Left lung (tissue), 10 donors: ENCODE measurements around the gene CASKIN2. TPM values are rescaled to one million over a fixed set of nuclear protein-coding genes. Genes with fewer than 3 reads are reported as not detected.

Source experiments
- ATAC-seq: fragments of 200-7000 bp; cut with Tn5 transposase; one replicate; pipeline ENCODE4 v1.9.1; 2020; ENCODE audit warnings: moderate library complexity
- DNase-seq, 4 donors: peaks; one replicate each; pipeline ENCODE4 v3.0.0-alpha.2; 2013 to 2020
- H3K27ac ChIP-seq, 2 donors: fragments of 200-600 bp; sonication (generic) in 1 of 2; one replicate each; pipeline versions ENCODE4 v1.5.0 to v1.8.0; 2020 to 2021
- H3K27me3 ChIP-seq, 2 donors: fragments of 200-600 bp; sonication (generic) in 1 of 2; one replicate each; pipeline versions ENCODE4 v1.5.0 to v1.8.0; 2020 to 2021
- H3K36me3 ChIP-seq, 2 donors: fragments of 200-600 bp; sonication (generic) in 1 of 2; one replicate each; pipeline versions ENCODE4 v1.5.0 to v1.8.0; 2020 to 2021
- H3K4me1 ChIP-seq, 2 donors: fragments of 200-600 bp; one replicate each; pipeline ENCODE4 v1.8.0; 2021
- H3K4me3 ChIP-seq, 2 donors: fragments of 200-600 bp; sonication (generic) in 1 of 2; one replicate each; pipeline versions ENCODE4 v1.5.0 to v1.8.0; 2020 to 2021; ENCODE audit warnings: mild to moderate bottlenecking in 1 of 2
- H3K9me3 ChIP-seq, 2 donors: fragments of 200-600 bp; sonication (generic) in 1 of 2; one replicate each; pipeline versions ENCODE4 v1.5.0 to v1.8.0; 2020 to 2021
- intact Hi-C, 2 donors: fragments of 100-400 bp; cut with DNase I; formaldehyde crosslinking; loops; one replicate each; pipeline versions ENCODE4 v1.11.2 to v1.14.2; 2022
- polyA plus RNA-seq, 6 donors: library from polyadenylated mRNA; unstranded; fragments of 120-200 nt; gene quantifications; one replicate each; pipeline ENCODE4 v1.2.1, GENCODE V29; 2013; ENCODE audit not compliant: insufficient read length in 6 of 6
- total RNA-seq, 2 donors: library from RNA; stranded (reverse); fragmentation: NEBNext Ultra II Directional; extraction: Animal tissue kit (Norgen Biotek cat#: 25700); gene quantifications; one replicate each; pipeline ENCODE4 v1.2.1, GENCODE V29; 2021
- TF ChIP-seq, protein P1 (sequence below), 2 donors: fragments of 200-600 bp; sonication (generic) in 1 of 2; IDR thresholded peaks; one replicate each; pipeline versions ENCODE4 v1.5.0 to v1.8.0; 2021; ENCODE audit warnings: antibody characterized with exemption in 2 of 2
- donor health status: DM: no; HTN: yes; CAD: no.
- donor health status: DM: no; HTN: no; CAD: no.

Gene CASKIN2
- total and polyA plus RNA-seq, 8 donors: 17.9 to 74.4 (median 28.6) TPM

DNA sequence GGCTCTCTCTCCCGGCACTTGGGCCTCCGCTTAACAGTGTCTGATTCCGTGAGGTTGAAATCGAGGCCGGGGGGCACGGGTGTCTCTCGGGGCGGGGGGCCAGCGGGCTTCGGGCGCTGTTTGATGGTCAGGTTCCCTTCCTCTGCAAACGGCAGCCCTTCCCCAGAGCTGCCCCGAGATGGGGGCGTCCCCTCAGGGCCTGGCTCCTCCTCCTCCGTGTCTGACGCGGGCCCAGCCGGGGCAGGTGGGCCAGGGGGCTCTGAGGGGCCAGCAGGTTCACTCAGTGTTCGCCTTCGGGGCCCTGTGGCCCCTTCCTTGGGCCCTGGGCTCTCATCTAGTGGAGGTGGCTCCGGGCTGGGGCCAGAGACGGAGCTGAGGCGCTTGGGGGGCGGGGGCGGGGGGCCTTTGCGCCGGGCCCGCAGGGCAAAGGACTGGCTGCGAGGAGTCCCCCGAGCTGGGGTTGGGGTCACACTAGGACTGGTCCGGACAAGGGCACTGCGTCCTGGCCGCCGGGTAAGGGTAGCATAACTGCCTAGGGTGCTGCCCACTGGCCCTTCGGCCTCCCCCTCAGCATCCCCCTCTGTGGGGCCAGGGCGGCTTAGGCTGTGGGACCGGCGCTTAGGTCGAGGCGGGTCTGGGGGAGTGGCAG, 13.1 kb downstream of the CASKIN2 start:
- intact Hi-C loops: no loop called here
- H3K27me3 ChIP-seq: no peaks in the 10 kb centered on the region
- H3K4me1 ChIP-seq: peaks cover 0 to 28% of the 10 kb centered on the region in 2 donors
- no peak overlapping the region for H3K27ac ChIP-seq
- peaks cover 0 to 98% of the 10 kb centered on the region in 2 donors for H3K36me3 ChIP-seq
- DNase-seq: peak in 1 of 4 donors; percentile 78
- H3K4me3 ChIP-seq: no peak overlapping the region
- TF ChIP-seq, protein P1, sequence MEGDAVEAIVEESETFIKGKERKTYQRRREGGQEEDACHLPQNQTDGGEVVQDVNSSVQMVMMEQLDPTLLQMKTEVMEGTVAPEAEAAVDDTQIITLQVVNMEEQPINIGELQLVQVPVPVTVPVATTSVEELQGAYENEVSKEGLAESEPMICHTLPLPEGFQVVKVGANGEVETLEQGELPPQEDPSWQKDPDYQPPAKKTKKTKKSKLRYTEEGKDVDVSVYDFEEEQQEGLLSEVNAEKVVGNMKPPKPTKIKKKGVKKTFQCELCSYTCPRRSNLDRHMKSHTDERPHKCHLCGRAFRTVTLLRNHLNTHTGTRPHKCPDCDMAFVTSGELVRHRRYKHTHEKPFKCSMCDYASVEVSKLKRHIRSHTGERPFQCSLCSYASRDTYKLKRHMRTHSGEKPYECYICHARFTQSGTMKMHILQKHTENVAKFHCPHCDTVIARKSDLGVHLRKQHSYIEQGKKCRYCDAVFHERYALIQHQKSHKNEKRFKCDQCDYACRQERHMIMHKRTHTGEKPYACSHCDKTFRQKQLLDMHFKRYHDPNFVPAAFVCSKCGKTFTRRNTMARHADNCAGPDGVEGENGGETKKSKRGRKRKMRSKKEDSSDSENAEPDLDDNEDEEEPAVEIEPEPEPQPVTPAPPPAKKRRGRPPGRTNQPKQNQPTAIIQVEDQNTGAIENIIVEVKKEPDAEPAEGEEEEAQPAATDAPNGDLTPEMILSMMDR (IDR thresholded peaks at IDR 0.05): no peak
- H3K9me3 ChIP-seq: no peaks in the 10 kb centered on the region
- ATAC-seq: no peak

DNA sequence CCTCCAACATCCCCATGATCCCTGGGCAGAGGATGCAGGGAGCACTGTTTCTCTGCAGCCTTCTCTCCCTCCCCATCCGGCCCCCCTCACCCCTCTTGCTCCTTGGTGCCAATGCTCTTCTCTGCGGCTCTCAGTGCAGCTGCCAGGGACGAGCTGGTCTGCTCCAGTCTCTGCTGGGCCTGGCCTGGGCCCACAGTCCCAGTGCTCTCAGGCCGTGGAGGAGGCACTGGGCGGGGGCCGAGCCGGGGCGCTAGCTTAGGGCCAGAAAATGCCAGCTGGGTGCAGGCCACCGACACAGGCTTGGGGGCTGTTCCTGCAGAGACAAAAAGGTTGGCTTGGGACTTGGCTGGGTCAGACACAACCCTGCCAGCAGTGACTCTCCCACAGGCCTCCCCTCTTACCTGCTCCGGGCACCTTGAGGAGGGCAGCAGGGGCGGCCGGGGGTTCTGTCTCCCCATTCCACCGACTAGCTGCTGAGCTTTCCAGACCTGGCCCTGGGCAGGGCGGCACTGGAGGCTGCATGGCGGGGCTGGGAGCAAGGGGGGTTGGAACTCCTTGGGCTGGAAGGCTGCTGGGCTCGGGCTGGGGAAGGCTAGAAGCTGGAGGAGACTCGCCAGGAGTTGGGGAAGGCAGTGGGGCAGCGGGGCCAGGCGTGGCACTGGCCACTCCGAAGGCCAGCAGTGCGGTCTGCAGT, 13.8 kb downstream of the CASKIN2 start:
- ATAC-seq: no peak
- no peak overlapping the region for H3K4me3 ChIP-seq
- DNase-seq: peak in 1 of 4 donors; percentile 63
- TF ChIP-seq, protein P1 (IDR thresholded peaks at IDR 0.05): no peak
- H3K9me3 ChIP-seq: no peaks in the 10 kb centered on the region
- H3K36me3 ChIP-seq: peaks cover 0 to 98% of the 10 kb centered on the region in 2 donors
- H3K4me1 ChIP-seq: peaks cover 0 to 28% of the 10 kb centered on the region in 2 donors
- H3K27me3 ChIP-seq: no peaks in the 10 kb centered on the region
- H3K27ac ChIP-seq: peak overlapping the region in 1 of 2 donors; percentile 20
- intact Hi-C loops: no loop called here

DNA sequence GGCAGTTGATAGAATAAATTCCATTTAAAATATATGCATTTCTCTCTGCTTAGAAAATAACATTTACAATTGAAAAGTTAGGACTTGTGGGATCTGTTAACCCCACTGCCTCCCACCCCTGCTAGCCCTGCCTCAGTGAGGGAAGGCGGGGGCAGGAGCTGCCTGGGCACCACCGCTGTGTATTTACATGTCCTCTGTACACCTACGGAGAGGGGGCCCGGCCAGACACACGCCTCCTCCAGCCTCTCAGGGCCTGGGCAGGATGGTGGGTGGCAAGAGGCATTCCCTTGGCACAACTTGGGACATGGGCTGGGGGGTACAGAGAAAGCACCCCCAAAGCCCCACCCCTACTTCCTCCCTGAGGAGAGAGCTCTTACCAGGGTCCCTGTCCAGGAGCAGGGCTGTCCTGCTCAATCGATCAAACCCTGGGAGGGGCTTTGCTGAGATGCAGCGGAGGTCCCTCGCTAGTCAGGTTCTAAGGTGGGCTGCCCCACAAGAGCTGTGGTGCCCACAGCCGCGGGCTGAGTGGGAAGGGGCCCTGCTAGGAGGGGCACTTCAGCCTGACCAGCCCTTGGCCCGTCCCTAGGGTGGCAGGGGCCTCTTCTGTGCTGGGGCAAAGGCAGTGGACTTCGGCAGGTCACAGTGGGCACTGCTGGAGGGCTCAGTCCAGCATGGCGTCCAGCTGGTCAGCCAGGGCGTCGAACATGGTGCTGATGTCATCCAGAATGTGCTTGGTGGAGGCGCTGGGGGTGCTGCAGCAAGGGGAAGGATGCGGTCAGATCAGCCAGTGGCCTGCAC, 14.7 kb downstream of the CASKIN2 start:
- no peak overlapping the region for H3K4me3 ChIP-seq
- intact Hi-C loops: no loop called here
- ATAC-seq: no peak
- no peaks in the 10 kb centered on the region for H3K9me3 ChIP-seq
- TF ChIP-seq, protein P1 (IDR thresholded peaks at IDR 0.05): no peak
- no peaks in the 10 kb centered on the region for H3K27me3 ChIP-seq
- H3K4me1 ChIP-seq: peaks cover 0 to 28% of the 10 kb centered on the region in 2 donors
- peaks cover 0 to 98% of the 10 kb centered on the region in 2 donors for H3K36me3 ChIP-seq
- peak overlapping the region in 1 of 2 donors; percentile 20 for H3K27ac ChIP-seq
- DNase-seq: no peak

DNA sequence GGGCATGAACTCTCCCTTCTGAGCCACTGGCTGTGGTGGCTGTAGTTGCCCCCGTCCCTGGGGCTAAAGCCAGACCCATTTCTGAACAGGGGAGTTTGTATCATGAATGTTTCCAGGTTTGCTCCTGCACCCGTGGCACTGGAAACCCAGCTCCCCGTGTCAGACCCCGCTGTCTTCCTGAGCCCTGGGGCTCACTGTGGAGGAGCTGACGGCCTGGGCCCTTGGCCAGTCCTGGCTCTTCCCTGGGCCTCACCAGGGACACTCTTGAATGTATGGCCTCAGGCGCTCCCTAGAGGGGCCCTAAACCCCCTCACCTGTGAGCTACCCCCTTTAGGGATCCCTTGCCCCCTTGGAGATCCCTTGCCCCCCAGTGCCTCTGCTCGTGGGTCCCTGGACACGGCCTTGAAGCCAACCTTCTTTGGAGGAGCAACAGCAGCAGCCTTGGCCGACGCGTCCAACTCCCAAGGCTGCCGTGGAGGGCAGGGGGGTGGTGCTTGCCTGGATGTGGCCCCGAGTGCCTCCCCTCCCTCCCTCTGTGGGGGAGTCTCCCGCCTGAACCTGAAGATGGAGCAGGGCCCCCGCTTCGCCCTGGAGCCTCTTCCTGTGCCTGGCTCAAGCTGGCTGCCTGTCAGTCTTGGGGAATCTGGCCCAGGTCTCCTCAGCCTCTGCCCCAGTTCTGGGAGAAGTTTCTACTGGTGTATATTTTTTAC, 15.9 kb downstream of the CASKIN2 start:
- intact Hi-C loops: no loop called here
- Histone ChIP-seq H3K27ac (peak overlapping the region; percentile 20 to 44), H3K9me3 (no peaks in the 10 kb centered on the region), H3K36me3 (peaks cover 0 to 98% of the 10 kb centered on the region in 2 donors), H3K27me3 (no peaks in the 10 kb centered on the region), H3K4me3 (no peak overlapping the region), H3K4me1 (peaks cover 0 to 23% of the 10 kb centered on the region in 2 donors)
- ATAC-seq: no peak
- TF ChIP-seq, protein P1 (IDR thresholded peaks at IDR 0.05): no peak
- no peak for DNase-seq
